ENCODE data around the gene TRIO.

TRIO gene

DNA sequence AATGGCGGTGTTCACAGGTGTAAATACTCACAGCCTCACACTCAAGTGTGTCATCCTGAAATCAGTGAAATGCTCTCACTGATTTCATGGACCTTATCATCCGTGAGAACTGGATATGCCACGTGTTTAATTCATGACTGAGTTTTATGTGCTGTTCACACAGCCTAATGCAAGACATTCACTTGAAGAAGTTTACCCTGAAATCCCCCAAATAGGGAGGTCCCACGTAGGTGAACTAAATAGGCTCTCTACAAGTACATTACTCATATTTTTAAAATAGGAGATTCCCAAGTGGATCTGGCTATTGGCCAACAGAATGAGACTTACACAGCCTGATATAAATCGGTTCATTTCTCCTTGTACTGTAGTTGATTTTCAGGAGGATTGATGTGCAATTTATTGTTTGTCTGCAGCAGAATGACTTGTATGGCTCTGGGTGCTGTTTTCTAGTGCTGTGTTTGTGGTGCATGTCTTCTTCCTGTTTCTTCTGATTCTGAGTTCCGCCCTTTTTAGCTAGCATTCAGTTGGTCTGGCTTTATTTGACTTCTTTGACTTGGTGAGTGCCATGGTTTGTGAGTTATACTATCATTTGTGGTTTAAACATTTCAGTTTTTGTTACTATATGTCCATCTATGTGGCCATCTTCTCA is 25.1 kb downstream of the TRIO start:
- DNase-seq (ENCODE audit: low spot score), result no peak

GRCh38 chr5:14168793-14169262 is 25.7 kb downstream of the TRIO start:
- DNase-seq (ENCODE audit: low spot score), result no peak

GRCh38 chr5:14171046-14171445 is 27.9 kb downstream of the TRIO start:
- DNase-seq (ENCODE audit: low spot score), result no peak

DNA sequence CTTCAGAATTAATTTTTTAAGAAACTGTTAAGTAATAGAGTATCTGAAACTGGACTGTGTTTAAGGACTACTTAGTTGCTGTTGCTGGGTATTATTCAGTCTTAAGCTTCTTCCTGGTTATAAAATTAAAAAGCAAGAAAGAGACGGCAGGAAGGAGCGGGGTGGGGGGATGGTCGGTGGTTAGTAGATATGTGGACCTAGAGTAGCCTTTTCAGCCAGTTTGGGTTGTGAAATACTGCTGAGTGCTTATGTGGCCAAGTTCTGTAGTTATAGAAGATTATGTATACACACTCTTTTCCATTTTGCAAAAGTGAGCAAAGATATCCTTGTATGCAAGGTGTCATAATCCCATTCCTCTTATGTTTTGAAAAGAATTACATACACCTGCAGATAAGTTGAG is 28.5 kb downstream of the TRIO start:
- DNase-seq (ENCODE audit: low spot score), result no peak

DNA sequence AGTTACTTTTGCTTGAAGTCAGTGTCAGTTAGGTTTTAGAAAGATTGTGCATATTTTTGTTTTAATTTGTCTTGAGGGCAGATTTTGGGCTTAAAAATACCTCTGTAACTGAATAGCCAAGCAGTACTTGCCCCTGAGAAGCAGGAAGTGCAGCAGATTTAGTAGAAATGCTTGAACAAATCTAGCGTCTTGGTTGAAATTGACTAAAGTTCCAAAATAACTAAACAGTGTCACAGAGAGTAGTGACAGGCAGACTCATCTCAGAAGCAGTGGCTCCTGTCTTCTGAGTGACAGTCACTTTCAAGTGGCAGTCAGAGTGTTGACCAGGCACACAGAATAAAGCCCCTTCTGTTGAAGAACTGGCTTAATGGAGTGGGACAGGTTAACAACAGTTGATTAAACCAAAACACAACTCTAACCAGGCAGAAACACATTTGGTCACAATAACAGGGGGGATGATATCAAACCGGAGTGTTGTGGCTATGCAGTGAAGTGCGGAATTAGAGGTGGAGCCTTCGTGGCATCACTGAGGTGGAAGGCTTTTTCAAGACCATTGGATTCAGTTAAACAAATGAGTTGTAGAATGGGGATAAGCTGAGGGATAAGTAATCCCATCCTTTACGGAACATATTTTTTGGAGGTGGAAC is 29.1 kb downstream of the TRIO start:
- no peak for DNase-seq (ENCODE audit: low spot score)

GRCh38 chr5:14173377-14174229 is 30.5 kb downstream of the TRIO start:
- DNase-seq (ENCODE audit: low spot score), result no peak

GRCh38 chr5:14174230-14174636 is 31.1 kb downstream of the TRIO start:
- peak; percentile 56 for DNase-seq (ENCODE audit: low spot score)

- no peak for DNase-seq (ENCODE audit: low spot score)
These were observed 32.2 kb downstream of the TRIO start for GRCh38 chr5:14175381-14175780.

DNA sequence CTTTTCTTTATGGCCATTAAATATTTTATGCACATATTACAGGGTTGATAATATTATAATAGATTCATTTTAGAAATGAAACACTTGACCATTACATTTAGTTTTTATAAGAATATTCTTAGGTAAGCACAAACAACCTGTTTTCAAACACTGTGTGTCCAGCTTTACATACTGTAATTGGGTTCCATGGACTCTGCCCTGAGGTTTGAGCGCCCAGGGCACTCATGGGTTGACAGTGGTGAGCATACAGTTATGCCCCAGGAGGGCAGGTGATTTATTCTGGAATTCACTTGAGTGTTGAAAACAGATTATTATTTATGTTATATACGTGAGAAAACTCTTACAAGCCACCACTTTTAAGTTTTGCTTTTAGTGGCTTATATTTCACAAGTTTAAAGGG is 33.7 kb downstream of the TRIO start:
- no peak for DNase-seq (ENCODE audit: low spot score)

GRCh38 chr5:14177634-14178033 is 34.5 kb downstream of the TRIO start:
- no peak for DNase-seq (ENCODE audit: low spot score)

- DNase-seq (ENCODE audit: low spot score), result no peak
These were observed 34.9 kb downstream of the TRIO start for GRCh38 chr5:14178091-14178490.

- DNase-seq (ENCODE audit: low spot score), result peak; percentile 66
These were observed 35.6 kb downstream of the TRIO start for GRCh38 chr5:14178671-14179211.

GRCh38 chr5:14179446-14179845 is 36.3 kb downstream of the TRIO start:
- DNase-seq (ENCODE audit: low spot score), result no peak

GRCh38 chr5:14180437-14180836 is 37.3 kb downstream of the TRIO start:
- DNase-seq (ENCODE audit: low spot score), result no peak

- DNase-seq (ENCODE audit: low spot score), result no peak
These were observed 38.3 kb downstream of the TRIO start for GRCh38 chr5:14181299-14181968.

DNA sequence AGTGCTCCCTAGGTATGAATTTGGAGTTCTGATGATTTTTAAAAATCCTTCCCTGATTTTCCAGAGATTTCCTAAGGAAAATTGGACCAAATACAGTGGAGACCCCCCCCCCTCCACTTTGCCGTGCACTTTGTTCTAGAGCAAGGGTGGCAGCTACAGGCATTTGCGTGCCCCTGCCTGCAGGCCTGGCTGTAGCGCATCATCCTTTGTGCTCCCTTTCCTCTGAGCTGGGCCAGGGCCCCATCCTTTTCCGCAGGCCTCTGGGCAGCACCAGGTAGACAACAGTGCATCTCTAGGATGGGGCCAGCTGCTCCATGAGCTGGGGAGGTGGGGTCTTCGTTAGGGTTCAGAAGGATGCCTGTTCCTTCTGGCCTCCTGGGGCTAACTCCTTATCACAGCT is 39.6 kb downstream of the TRIO start:
- DNase-seq (ENCODE audit: low spot score), result no peak

DNA sequence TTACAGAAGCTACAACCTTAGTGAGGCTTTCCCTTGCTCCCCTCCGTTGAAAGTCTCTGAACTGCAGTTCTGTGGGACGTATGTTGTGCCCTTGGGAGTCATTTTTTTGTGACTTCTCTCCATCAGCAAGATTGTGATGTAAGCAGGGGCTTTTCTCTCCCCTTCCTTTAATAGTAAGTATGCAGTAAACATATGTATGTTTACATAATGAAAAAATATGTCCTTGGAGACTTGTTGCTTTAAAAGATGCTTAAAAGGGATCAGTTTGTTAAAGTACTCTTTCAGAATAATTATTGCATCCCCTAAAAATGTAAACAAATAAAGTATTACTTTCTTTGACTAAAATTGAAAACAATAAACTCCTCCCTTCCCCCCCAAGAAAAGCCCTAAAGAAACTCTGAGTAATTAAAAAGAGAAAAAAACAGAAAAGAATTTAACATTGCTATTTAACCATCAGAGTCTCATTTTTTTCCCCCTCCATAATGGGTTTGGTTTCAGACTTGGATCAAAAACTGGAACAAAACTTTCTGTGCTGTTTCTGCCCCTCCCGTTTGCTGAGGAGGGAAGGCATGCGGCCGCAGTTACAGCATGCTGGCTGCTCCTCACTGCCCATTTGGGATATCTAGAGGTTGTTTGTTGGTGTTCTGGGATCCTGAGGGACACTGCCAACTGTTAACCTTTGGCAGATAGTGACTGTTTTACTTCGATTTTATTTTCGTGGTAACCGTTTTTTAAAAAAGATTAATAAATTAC is 40.2 kb downstream of the TRIO start:
- DNase-seq (ENCODE audit: low spot score), result no peak

- no peak for DNase-seq (ENCODE audit: low spot score)
These were observed 40.9 kb downstream of the TRIO start for GRCh38 chr5:14184082-14184481.

- no peak for DNase-seq (ENCODE audit: low spot score)
These were observed 41.6 kb downstream of the TRIO start for GRCh38 chr5:14184725-14185124.

- DNase-seq (ENCODE audit: low spot score), result no peak
These were observed 42.4 kb downstream of the TRIO start for GRCh38 chr5:14185326-14186058.

Measured in ecto neural progenitor cell (in vitro differentiated cells).